HG02798 (cell line): ENCODE data around the gene PLPP1.

Experiments used
- ATAC-seq: cut with Tn5 transposase; IDR thresholded peaks from one replicate; pipeline ENCODE4 v1.9.1; 2021; ENCODE audit warnings: mild to moderate bottlenecking; ENCODE audit not compliant: unreplicated experiment, poor library complexity

Gene PLPP1

GRCh38 chr5:55415071-55415470, 119.7 kb downstream of the PLPP1 start:
- no peak for ATAC-seq

DNA sequence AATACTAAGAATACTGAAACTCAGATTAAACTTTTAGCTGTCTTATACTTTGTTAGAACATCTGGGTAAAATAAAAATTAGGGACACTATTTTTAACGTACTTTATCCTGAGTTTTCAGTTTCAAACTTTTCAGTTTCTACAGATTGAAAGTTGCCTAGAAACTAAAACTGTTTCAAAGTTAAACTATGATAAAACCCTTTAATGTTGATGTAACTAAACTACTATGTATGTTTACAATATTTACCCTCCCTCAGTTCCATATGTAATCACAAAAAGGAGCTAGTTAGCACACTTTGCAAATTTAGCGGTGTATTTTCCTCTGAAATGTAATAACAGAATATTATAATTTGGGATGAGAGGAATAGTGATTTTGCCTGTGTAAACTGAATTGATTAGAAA, 121.1 kb downstream of the PLPP1 start:
- no peak for ATAC-seq

DNA sequence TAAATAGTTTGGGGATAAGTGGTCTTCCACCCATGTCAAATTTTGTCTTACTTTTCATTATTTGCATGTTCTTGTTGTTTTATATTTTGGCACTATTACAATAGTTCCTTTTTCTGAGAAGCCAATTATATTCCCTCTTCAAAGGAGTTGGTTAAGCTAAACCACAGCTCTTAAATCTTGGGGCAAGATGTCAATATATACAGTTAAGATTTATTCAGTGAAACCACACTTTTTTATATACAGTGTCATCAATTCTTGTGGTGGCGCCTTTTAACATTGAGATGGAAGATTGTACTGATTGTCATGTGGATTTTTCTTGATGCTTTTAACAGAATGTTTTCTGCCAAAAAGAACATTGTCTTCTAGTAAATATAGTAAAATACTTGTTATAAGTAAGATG, 122.9 kb downstream of the PLPP1 start:
- no peak for ATAC-seq

- ATAC-seq, result no peak
Measured at GRCh38 chr5:55410845-55411244, 123.9 kb downstream of the PLPP1 start.

GRCh38 chr5:55409775-55410174, 125.0 kb downstream of the PLPP1 start:
- ATAC-seq, result no peak

DNA sequence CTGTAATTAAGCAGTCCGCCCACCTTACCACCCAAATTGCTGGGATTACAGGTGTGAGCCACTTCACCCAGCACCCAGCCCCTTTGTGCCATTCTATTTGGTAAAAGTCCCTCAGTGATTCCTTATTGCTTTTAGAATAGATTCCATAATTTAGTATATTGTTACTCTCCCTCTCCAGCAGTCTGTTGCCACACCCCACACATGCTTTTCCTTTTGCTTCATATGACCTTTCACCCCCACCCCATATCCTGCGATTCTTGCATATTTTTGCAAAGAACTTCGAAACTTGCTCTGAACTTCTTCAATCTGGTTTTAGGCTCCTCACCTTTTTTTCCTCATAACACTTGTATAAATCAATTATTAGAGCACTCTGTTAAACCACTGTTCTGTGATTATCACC, 126.8 kb downstream of the PLPP1 start:
- no peak for ATAC-seq

- no peak for ATAC-seq
Measured at GRCh38 chr5:55407059-55407684, 127.6 kb downstream of the PLPP1 start.

GRCh38 chr5:55406292-55406691, 128.5 kb downstream of the PLPP1 start:
- ATAC-seq, result no peak

GRCh38 chr5:55402199-55402598, 132.6 kb downstream of the PLPP1 start:
- ATAC-seq, result no peak

DNA sequence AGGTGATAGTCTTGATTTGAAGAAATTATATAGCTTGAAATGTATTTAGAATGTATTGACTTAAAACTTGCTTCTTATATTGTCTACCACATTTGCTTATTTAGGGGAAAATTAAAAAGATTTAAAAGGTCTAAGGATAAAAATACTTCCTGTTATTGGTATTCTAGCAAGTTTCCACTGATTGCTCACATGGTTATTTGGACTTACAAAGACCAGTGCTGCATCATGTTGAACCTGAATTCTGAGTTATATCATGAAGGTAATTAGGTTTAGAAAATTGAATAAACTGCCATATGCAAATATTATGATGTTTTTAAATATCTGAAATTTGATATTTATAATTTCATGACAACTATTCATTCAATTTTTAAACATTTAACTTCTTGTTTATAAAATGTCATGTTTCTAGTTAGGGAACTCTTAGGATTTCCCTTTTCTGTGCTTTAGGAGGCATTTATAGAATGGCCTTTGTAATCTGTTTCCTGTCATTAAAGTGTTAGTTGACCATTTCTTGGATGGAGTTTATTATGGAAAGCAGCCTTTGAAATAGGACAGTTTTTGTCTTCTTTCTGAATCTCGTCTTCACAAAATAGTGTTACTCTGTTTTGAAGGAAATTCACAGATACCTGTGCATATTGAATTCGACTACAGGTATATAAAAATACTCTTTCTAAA, 141.1 kb downstream of the PLPP1 start:
- no peak for ATAC-seq

DNA sequence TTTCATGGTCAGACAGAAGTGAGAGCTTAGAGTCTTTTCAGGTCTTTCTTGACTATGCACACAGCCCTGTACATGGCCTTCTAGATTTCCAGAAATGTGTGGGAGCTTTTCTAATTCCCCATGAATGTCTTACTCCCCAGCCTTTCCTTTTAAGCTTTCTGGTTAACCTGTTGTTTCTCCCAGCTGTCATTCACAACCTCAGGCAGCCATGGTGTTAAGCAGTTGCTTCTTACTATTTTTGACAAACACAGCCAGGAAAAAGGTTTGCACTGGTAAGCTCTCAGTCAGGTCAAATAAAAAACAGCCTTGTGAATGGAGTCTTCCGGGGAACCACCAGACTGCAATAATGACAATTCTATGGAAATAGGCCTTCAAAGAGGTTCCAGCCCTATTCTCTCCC, 142.1 kb downstream of the PLPP1 start:
- no peak for ATAC-seq

DNA sequence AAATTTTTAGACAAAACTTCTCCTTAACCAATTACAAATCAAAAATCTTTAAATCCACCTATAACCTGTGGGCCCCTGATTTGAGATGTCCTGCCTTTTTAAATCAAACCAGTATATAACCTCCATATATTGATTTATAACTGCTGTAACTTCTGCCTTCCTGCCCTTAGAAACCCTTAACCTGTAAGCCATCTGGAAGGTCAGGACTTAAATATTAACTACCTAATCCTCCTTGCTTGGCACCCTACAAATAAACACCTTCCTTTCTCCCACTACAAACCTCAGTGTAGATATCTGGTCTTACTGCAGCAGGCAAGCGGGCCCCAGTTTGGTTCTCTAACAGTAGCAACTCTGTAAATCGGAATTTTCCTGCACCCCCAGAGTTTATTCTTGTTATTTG, 143.1 kb downstream of the PLPP1 start:
- ATAC-seq, result no peak

GRCh38 chr5:55387865-55388264, 146.9 kb downstream of the PLPP1 start:
- no peak for ATAC-seq

DNA sequence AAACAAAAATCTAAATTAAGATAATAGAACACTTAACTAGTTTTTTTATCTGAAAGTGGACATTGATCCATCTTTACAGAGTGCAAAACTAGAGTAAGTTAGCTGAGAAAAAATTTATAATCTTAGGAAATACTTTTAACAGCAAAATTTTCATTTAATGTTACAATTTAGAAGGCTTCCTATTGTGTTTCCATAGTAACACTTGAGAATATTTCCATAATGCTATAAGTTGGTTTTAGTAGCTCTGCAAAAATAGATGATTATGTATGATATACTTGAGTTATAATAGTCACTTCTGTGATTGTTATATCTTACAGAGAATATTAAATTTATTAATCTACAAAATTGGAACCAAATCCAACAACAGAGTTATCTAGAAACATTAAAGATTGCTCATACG, 148.4 kb downstream of the PLPP1 start:
- no peak for ATAC-seq

DNA sequence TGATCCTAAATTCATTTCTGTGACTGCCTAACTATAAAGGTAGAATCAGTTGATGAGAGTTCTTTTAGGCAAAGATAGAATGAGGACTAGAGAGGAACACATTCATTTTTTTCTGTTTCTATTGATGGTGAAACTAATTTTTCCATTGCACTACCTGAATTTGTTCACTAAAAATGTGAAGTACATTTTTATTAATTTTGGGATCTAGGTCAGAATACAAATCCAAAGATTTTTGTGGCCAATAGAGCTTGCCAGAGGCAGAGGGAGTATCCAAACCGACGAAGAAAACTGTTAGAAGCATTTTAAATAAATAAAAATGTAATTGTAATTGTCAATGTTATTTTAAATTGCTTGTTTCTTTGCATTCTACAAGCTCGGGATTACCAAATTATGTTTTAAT, 148.9 kb downstream of the PLPP1 start:
- no peak for ATAC-seq

DNA sequence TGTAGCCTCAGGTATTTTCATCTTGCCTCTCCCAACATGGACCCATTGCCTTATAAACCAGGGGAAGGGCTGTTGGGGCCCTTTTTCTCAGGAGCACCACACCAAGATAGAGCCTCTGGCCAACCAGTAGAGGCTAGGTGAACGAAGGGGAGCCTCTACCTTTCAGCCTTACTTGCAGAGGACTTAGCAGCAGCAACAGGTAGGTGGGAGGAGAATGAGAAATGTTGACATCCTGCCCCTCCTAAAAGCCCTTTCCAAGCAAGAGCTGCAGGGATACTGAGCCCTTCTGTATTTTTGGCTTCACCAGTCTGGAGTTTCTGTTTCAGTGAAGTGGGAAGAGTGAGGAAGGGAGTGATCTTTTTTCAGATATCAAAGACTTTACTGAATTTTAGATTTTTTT, 149.5 kb downstream of the PLPP1 start:
- ATAC-seq, result no peak

DNA sequence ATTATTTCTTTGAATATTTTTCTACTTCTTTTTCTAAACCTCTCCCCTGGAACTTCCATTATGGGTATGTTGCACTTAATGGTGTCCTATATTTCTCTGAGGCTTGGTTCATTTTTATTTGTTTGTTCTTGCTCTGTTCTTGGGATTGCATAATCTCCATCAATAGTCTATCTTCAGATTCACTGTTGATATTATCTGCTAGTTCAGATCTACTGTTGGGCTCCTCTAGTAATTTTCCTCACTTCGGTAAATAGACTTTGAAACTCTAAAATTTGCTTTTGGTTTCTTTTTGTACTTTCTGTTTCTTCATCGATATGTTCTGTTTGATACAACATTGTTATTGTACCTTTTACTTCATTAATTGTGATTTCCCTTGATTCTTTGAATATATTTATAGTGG, 150.7 kb downstream of the PLPP1 start:
- ATAC-seq, result no peak

DNA sequence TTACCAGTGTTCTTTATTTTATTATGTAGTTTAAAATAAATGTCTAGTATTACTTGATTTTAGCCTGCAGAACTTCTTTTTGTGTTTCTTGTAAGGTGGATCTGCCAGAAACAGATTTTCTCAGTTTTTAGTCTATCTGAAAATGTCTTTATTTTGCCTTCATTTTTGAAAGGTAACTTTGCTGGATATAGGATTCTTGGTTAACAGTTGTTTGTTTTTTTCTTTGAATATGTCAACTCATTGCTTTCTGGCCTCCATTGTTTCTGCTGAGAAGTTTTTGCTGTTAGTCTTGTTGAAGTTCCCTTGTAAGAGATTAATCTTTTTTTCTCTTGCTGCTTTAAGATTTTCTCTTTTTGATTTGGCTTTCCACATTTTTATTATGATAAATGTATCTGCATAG, 151.5 kb downstream of the PLPP1 start:
- no peak for ATAC-seq

DNA sequence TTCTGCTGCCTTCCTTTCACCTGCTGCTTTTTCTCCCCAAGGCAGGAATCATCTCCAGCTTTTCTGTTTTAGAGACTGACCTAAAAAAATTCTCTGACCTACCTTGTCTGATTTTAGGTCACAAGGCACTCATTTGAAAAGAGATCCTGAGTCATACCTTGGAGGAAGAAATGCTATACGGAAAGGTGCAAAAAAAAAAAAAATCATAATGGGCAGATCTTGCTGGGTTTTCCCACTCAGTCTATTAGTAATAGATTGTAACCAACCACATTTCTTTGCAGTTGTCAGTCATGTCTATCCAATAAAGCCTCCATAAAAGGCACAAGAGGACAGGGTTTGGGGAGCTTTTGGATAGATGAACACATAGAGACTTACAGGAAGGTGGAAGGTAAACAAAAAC, 157.0 kb downstream of the PLPP1 start:
- ATAC-seq, result no peak
